GM10266 (cell line): ENCODE measurements around the gene GFAP.

Source experiments
- DNase-seq: peaks from one replicate; pipeline ENCODE4 v3.0.0; 2012; ENCODE audit errors: extremely low spot score
- TF ChIP-seq, protein P1 (sequence below): IDR thresholded peaks from 2 replicates; pipeline ENCODE4 v1.5.1; 2012; ENCODE audit warnings: mild to moderate bottlenecking, low read depth; ENCODE audit not compliant: control insufficient read depth, insufficient read depth; ENCODE audit errors: missing control alignments

Gene GFAP

DNA sequence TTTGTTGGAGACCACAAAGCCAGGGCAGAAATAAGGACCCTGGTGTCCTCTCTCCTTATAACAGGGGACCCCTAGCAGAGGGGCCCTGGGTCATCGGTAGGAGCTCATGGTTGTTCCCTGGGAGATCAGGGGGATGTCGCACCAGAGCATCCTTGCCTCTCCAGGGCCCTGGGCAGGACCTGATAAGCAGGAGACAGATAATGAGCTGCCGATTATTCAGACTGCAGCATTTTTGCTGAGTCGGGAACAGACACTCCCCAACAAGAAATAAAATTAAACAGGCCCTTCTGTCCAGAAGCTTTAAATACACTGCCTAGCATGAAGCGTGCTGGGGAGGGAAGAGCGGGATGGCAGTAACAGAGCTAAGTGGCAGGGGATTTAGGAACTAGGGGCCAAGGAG is 15.4 kb upstream of the GFAP start:
- TF ChIP-seq, protein P1, sequence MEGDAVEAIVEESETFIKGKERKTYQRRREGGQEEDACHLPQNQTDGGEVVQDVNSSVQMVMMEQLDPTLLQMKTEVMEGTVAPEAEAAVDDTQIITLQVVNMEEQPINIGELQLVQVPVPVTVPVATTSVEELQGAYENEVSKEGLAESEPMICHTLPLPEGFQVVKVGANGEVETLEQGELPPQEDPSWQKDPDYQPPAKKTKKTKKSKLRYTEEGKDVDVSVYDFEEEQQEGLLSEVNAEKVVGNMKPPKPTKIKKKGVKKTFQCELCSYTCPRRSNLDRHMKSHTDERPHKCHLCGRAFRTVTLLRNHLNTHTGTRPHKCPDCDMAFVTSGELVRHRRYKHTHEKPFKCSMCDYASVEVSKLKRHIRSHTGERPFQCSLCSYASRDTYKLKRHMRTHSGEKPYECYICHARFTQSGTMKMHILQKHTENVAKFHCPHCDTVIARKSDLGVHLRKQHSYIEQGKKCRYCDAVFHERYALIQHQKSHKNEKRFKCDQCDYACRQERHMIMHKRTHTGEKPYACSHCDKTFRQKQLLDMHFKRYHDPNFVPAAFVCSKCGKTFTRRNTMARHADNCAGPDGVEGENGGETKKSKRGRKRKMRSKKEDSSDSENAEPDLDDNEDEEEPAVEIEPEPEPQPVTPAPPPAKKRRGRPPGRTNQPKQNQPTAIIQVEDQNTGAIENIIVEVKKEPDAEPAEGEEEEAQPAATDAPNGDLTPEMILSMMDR: no peak
- no peak for DNase-seq

DNA sequence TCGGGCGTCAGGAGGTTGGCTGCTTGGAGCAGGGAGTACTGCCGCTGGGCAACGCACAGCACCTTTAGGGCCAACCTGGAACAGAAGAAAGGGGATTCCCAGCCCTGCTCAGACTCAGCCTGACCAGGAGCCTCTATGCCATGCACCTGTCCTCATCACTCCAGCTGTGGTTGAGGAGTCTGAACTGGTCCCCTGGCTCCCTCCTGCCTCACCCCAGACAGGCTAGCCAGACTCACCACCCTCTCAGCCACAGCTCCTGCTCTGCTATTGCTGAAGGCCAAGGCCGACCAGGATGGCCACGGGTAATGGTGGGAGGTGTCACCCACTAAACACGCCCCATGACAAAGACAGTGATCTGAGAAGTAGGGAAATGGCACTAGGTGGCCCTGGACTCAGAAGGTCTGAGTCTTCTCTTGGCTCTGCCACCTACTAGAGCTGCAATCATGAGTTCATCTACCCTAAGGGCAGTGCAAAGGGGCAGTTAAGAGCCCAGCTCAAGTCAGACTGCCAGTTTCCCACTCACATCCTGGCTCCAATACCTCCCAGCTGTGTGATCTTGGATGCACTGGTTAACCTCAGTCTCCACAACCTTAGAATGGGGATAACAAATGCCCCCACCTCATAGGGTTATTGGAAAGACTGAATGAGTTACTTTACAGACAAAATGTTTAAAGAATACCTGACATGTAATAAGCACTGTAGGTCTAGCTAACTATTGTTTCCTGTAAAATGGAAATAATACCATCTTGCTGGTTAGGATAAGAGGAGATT is 13.8 kb upstream of the GFAP start:
- DNase-seq: no peak
- TF ChIP-seq, protein P1: no peak

DNA sequence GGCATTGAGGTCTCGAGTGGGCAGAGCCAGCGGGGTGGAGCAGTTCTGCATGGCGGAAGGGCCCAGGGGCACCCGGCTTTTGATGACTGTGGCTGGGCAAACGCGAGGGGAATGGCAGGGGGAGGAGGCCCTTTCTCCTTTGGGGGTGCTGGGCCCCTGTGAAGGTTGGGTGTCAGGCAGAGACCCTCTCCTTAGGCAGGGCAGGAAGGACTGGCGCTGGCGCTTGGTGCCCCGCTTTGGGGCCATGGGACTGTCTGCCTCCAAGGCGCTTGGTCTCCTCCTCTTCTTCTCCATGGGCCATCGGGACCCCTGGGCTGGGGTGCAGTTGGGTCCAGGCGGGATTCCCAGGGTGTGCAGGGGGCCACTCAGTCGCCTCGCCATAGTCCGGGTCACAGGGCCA is 12.8 kb upstream of the GFAP start:
- TF ChIP-seq, protein P1: no peak
- no peak for DNase-seq

DNA sequence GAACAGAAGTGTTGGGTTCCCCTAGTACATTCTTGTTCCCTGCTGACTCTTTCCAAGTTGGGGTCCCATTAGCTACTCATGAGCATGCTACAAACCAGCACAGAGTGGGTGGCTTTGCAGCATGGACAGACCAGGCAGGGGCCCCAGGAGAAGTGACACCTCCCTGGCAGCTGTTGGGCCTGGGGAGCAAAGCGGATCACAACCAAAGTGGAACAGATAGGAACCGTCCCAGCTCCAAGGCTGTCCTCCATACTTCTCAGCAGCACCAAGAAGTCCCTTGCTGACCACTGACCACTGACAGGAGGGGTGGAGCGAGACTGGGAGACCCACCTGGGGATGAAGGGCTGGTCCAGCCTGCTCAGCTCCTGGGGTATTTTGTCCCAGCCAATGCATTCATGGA is 12.4 kb upstream of the GFAP start:
- TF ChIP-seq, protein P1: no peak
- no peak for DNase-seq

DNA sequence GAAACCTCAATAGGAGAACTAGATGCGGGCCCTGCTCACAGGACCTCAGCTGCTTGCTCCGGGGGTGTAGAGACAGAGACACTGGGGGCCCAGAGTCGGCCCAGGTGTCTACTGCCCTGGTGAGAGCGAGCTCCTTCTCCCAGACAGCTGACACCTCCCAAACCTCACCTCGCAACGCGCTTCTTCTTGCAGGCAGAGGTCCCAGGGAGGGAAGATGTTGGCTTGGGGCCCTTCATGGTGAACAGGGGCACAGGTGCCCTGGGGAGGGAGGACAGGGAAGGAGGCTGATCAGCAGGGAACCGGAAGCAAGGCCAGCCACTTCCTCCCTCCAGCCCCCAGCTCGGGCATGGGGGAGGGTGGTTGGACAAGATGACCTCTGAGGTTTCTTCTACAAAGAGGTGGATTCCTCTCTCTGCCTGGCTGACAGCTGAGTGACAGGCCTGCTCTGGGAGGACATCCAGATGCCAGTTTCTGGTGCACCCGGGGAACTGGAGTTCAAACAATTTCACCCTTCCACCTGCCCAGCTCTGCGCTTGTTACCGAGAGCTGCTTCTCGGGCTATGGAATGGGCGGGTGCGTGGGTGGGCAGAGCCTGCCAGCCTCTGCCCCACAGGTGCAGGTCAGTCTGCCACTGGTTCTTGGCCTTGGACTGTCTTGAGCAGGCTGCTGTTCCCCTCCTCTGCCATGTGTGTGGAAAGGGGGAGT is 11.7 kb upstream of the GFAP start:
- TF ChIP-seq, protein P1: no peak
- DNase-seq: no peak

DNA sequence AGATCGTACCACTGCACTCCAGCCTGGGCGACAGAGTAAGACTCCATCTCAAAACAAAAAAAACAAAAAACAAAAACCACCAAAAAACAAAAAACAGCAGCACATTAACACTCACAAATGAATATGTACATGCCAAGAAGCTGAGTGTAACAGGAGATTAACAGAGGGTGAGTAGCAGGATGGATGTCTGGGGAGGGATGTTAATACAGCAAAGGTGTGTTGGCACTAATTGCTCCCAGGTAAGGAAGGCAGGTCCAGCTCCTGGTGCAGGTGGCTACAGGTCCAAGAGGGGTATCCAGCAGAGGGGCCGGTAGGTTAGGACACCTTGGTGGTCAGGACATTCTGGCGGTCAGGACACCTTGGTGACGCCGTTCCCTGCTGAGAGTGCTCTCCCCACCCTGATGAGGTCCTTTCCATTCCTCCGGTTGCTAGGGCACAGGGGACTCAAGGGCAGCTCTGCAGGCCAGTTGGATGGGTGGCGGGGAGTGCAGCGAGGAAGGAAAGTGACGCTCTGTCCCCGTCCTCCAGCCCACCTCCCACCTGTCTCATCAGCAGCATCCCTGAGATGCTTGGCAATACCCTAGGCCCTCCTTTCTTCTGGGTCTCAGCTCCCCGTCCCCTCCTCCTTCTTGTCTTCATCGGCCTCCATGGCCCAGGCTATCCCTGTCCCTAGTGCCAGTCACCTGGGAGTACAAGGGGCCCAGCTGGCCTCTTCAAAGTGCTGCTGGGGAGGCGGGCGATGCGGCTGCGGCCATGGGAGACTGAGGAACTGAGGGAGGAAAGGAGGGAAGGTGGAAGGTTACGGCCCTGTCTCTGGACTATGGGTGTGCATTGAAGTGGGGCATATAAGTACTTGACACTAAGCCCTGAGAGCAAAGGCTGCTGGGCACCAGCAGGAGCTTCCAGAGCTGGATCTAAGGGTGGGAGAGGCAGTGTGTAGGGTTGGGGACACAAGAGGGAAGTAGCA is 10.7 kb upstream of the GFAP start:
- no peak for DNase-seq
- TF ChIP-seq, protein P1: no peak
